CD4-positive, alpha-beta T cell (primary cell): ENCODE measurements around the gene SCAPER. TPM values are rescaled to one million over a fixed set of nuclear protein-coding genes. Genes with fewer than 3 reads are reported as not detected.
"Not testable (repeated sequence)": the region's sequence is repeated elsewhere in the genome, so short reads cannot be mapped to it uniquely, and the experiment has no call there.

ENCODE experiments used
- ATAC-seq: fragments of 200-7000 bp; cut with Tn5 transposase; one replicate; pipeline ENCODE4 v1.10.0; 2022; ENCODE audit warnings: mild to moderate bottlenecking; ENCODE audit not compliant: poor library complexity
- CTCF ChIA-PET: fragments of 350-600 bp; sonication (Branson Sonifier 250); formaldehyde crosslinking; loops from one replicate; lab custom pipeline; 2021; ENCODE audit warnings: antibody characterized with exemption, inconsistent platforms; lab: Charles Lee
- POLR2A ChIA-PET: fragments of 350-600 bp; sonication (Branson Sonifier 250); formaldehyde crosslinking; loops from one replicate; lab custom pipeline; 2021; ENCODE audit warnings: antibody characterized with exemption, inconsistent platforms; lab: Charles Lee
- DNase-seq, 14 experiments: peaks; one replicate each; pipeline ENCODE4 v3.0.0-alpha.2; 2013 to 2020; ENCODE audit warnings: mixed read lengths in 2 of 14
- H3K27ac ChIP-seq, 2 donors: one replicate each; pipeline versions ENCODE4 v1.5.1 to v1.7.0; 2013; ENCODE audit warnings: low read length in 2 of 2, low read depth in 1 of 2, mild to moderate bottlenecking in 1 of 2
- H3K27me3 ChIP-seq, 2 experiments: 1 replicate in 1 of 2; 2 replicates in 1 of 2; pipeline versions ENCODE4 v1.6.1 to v1.7.0; 2013; ENCODE audit warnings: low read length in 2 of 2, control low read depth in 1 of 2, mild to moderate bottlenecking in 1 of 2, moderate library complexity in 1 of 2; ENCODE audit not compliant: insufficient read depth in 2 of 2, control insufficient read depth in 1 of 2
- H3K36me3 ChIP-seq: one replicate; pipeline ENCODE4 v1.6.1; 2013; ENCODE audit warnings: low read length, control low read depth; ENCODE audit not compliant: insufficient read depth
- H3K4me1 ChIP-seq: one replicate; pipeline ENCODE4 v1.6.1; 2013; ENCODE audit warnings: low read length, control low read depth; ENCODE audit not compliant: insufficient read depth
- H3K4me3 ChIP-seq: one replicate; pipeline ENCODE4 v1.5.1; 2013; ENCODE audit warnings: mild to moderate bottlenecking, low read length, moderate library complexity
- H3K9me3 ChIP-seq, 2 experiments: 1 replicate in 1 of 2; 2 replicates in 1 of 2; pipeline versions ENCODE4 v1.6.1 to v1.7.0; 2013; ENCODE audit warnings: low read length in 2 of 2, mild to moderate bottlenecking in 2 of 2, control low read depth in 1 of 2, moderate library complexity in 1 of 2; ENCODE audit not compliant: control insufficient read depth in 1 of 2, insufficient read depth in 1 of 2
- H3K27ac Mint-ChIP-seq: one replicate; pipeline ENCODE4 v1.8.0; 2020; ENCODE audit warnings: mixed read lengths
- H3K27me3 Mint-ChIP-seq: one replicate; pipeline ENCODE4 v1.8.0; 2021; ENCODE audit warnings: mixed read lengths
- H3K36me3 Mint-ChIP-seq: one replicate; pipeline ENCODE4 v1.8.0; 2021; ENCODE audit warnings: low read depth, mixed read lengths
- H3K4me1 Mint-ChIP-seq: one replicate; pipeline ENCODE4 v1.8.0; 2021; ENCODE audit warnings: low read depth, mixed read lengths
- H3K4me3 Mint-ChIP-seq: one replicate; pipeline ENCODE4 v1.8.0; 2020; ENCODE audit warnings: mild to moderate bottlenecking, mixed read lengths
- H3K9me3 Mint-ChIP-seq: one replicate; pipeline ENCODE4 v1.8.0; 2020; ENCODE audit warnings: mixed read lengths
- CTCF ChIP-seq: fragments of 200-600 bp; IDR thresholded peaks from one replicate; pipeline ENCODE4 v1.8.0; 2022; ENCODE audit warnings: antibody characterized with exemption, mild to moderate bottlenecking
- intact Hi-C, 2 experiments: fragments of 100-400 bp; cut with DNase I in 1 of 2; cut with micrococcal nuclease in 1 of 2; formaldehyde crosslinking; loops; one replicate each; pipeline versions ENCODE4 v1.15.1 to v1.9.0; 2023 to 2025; cut with DNase I, micrococcal nuclease
- total RNA-seq, 174 experiments: library from RNA in 2 of 174; stranded (reverse) in 2 of 174; gene quantifications; one replicate each; pipeline ENCODE4 v1.2.3 and lab custom pipeline; 2021 to 2026

SCAPER gene
- total RNA-seq, 2 experiments from 2014 or later = 40.3 to 41.2 TPM

- ATAC-seq = no peak
- intact Hi-C loops = no loop called here
- Histone ChIP-seq H3K4me3 (no peak overlapping the region), H3K9me3 (no peaks in the 10 kb centered on the region), H3K27ac (no peak overlapping the region), H3K27me3 (no peaks in the 10 kb centered on the region), H3K4me1 (no peaks in the 10 kb centered on the region), H3K36me3 (no peaks in the 10 kb centered on the region)
- Mint-ChIP-seq H3K36me3 (peaks cover 32% of the 10 kb centered on the region), H3K4me3 (no peak overlapping the region), H3K4me1 (peaks cover 32% of the 10 kb centered on the region), H3K27me3 (no peaks in the 10 kb centered on the region), H3K9me3 (no peaks in the 10 kb centered on the region), H3K27ac (no peak overlapping the region)
- TF ChIP-seq CTCF = no peak
- ChIA-PET CTCF (no interaction called here), POLR2A (no interaction called here)
- no peak for DNase-seq
Measured at GRCh38 chr15:76861815-76862397, 43.2 kb downstream of the SCAPER start.

GRCh38 chr15:76860201-76860600, 44.9 kb downstream of the SCAPER start:
- CTCF ChIA-PET = no interaction called here
- TF ChIP-seq CTCF = no peak
- no peaks in the 10 kb centered on the region for H3K4me1 ChIP-seq
- peaks cover 11% of the 10 kb centered on the region for H3K36me3 ChIP-seq
- H3K4me1 Mint-ChIP-seq = peaks cover 23% of the 10 kb centered on the region
- no peak overlapping the region for H3K4me3 Mint-ChIP-seq
- no peak overlapping the region for H3K27ac Mint-ChIP-seq
- H3K27me3 ChIP-seq = no peaks in the 10 kb centered on the region
- no peaks in the 10 kb centered on the region for H3K9me3 ChIP-seq
- no peak for DNase-seq
- no peak for ATAC-seq
- H3K27me3 Mint-ChIP-seq = no peaks in the 10 kb centered on the region
- H3K9me3 Mint-ChIP-seq = peaks cover 3% of the 10 kb centered on the region
- peaks cover 46% of the 10 kb centered on the region for H3K36me3 Mint-ChIP-seq
- no peak overlapping the region for H3K27ac ChIP-seq
- intact Hi-C loops = no loop called here
- H3K4me3 ChIP-seq = no peak overlapping the region
- POLR2A ChIA-PET = no interaction called here

GRCh38 chr15:76850367-76850766, 54.8 kb downstream of the SCAPER start:
- H3K4me3 ChIP-seq, H3K27ac ChIP-seq, H3K9me3 Mint-ChIP-seq, ATAC-seq, H3K27ac Mint-ChIP-seq, intact Hi-C loops, H3K4me1 ChIP-seq, H3K27me3 Mint-ChIP-seq, DNase-seq, POLR2A ChIA-PET, CTCF ChIA-PET, H3K27me3 ChIP-seq, H3K4me3 Mint-ChIP-seq: not testable (repeated sequence)
- peaks cover 16% of the 10 kb centered on the region for H3K4me1 Mint-ChIP-seq
- Histone ChIP-seq H3K9me3 (peaks cover 5 to 12% of the 10 kb centered on the region in 2 experiments), H3K36me3 (peaks cover 20% of the 10 kb centered on the region)
- H3K36me3 Mint-ChIP-seq = peaks cover 77% of the 10 kb centered on the region

- Histone ChIP-seq H3K27me3 (no peaks in the 10 kb centered on the region), H3K9me3 (no peaks in the 10 kb centered on the region), H3K4me3 (no peak overlapping the region), H3K36me3 (peaks cover 6% of the 10 kb centered on the region), H3K4me1 (no peaks in the 10 kb centered on the region), H3K27ac (no peak overlapping the region)
- H3K9me3 Mint-ChIP-seq = peaks cover under 1% of the 10 kb centered on the region
- no peak overlapping the region for H3K27ac Mint-ChIP-seq
- H3K4me1 Mint-ChIP-seq = peaks cover 29% of the 10 kb centered on the region
- ChIA-PET CTCF (no interaction called here), POLR2A (no interaction called here)
- no peak for TF ChIP-seq CTCF
- DNase-seq (no peak), ATAC-seq (no peak)
- no peaks in the 10 kb centered on the region for H3K27me3 Mint-ChIP-seq
- H3K4me3 Mint-ChIP-seq = no peak overlapping the region
- intact Hi-C loops = no loop called here
- peaks cover 59% of the 10 kb centered on the region for H3K36me3 Mint-ChIP-seq
Measured at GRCh38 chr15:76846782-76847181, 58.4 kb downstream of the SCAPER start.
